ENCODE data around the gene RSF1. TPM values are rescaled to one million over a fixed set of nuclear protein-coding genes. Genes with fewer than 3 reads are reported as not detected.

Gene RSF1
- polyA plus RNA-seq, 1 donor (not counting 4 experiments of a cell fraction or from before 2014, with no cell fraction given) = 20.9 TPM

GRCh38 chr11:77799338-77799737 lies 21.2 kb downstream of the RSF1 start:
- no peaks in the 10 kb centered on the region for H4K20me1 ChIP-seq (ENCODE audit: control insufficient read depth, extremely low read depth, insufficient read depth, low read length)
- H3K27me3 ChIP-seq (ENCODE audit: control insufficient read depth, extremely low read depth, insufficient read depth, low read length) = no peaks in the 10 kb centered on the region
- no peak overlapping the region for H3K4me2 ChIP-seq (ENCODE audit: control insufficient read depth, extremely low read depth, insufficient read depth, low read depth, low read length)
- H3K4me3 ChIP-seq (ENCODE audit: control insufficient read depth in 2 of 3, extremely low read depth in 1 of 3, insufficient read depth in 2 of 3, low read depth in 1 of 3, low read length in 3 of 3) = no peak overlapping the region
- no peaks in the 10 kb centered on the region for H3K36me3 ChIP-seq (ENCODE audit: control insufficient read depth in 2 of 2, extremely low read depth in 1 of 2, insufficient read depth in 2 of 2, low read length in 2 of 2)
- H3K4me1 ChIP-seq (ENCODE audit: control insufficient read depth, extremely low read depth, insufficient read depth, low read length) = peaks cover 4% of the 10 kb centered on the region
- H2AFZ ChIP-seq (ENCODE audit: control insufficient read depth, low read length) = no peak overlapping the region
- no peak overlapping the region for H3K9ac ChIP-seq (ENCODE audit: control insufficient read depth, extremely low read depth, insufficient read depth, low read length)
- H3K9me3 ChIP-seq (ENCODE audit: control insufficient read depth, low read depth, low read length) = no peaks in the 10 kb centered on the region
- no peak overlapping the region for H3K27ac ChIP-seq (ENCODE audit: control insufficient read depth, insufficient read depth, low read length)
- no peak for DNase-seq (ENCODE audit: low read depth, low spot score)
- dilution Hi-C loops (cut with MboI; ENCODE audit: extremely low pct_ligation_motif_present, low sequenced_read_pairs) = no loop called here
- TF ChIP-seq CTCF (optimal IDR thresholded peaks at IDR 0.05 in 1 of 3, IDR thresholded peaks at IDR 0.05 in 1 of 3, conservative IDR thresholded peaks at IDR 0.05 in 1 of 3; ENCODE audit: extremely low read depth in 1 of 3, insufficient read depth in 2 of 3, low read length in 3 of 3) (no peak), EZH2 (IDR thresholded peaks at IDR 0.05; ENCODE audit: low read length) (no peak)
- H3K79me2 ChIP-seq (ENCODE audit: control insufficient read depth, insufficient read depth, low read length) = peaks cover 93% of the 10 kb centered on the region
- H3K9me1 ChIP-seq (ENCODE audit: control insufficient read depth, extremely low read depth, insufficient read depth, low read length) = no peaks in the 10 kb centered on the region
- no peak for FAIRE-seq

- Histone ChIP-seq H3K4me1 (ENCODE audit: control insufficient read depth, extremely low read depth, insufficient read depth, low read length) (no peaks in the 10 kb centered on the region), H3K4me3 (ENCODE audit: control insufficient read depth in 2 of 3, extremely low read depth in 1 of 3, insufficient read depth in 2 of 3, low read depth in 1 of 3, low read length in 3 of 3) (no peak overlapping the region), H3K79me2 (ENCODE audit: control insufficient read depth, insufficient read depth, low read length) (peaks cover 98% of the 10 kb centered on the region), H3K9me3 (ENCODE audit: control insufficient read depth, low read depth, low read length) (no peaks in the 10 kb centered on the region), H4K20me1 (ENCODE audit: control insufficient read depth, extremely low read depth, insufficient read depth, low read length) (no peaks in the 10 kb centered on the region), H2AFZ (ENCODE audit: control insufficient read depth, low read length) (no peak overlapping the region), H3K27ac (ENCODE audit: control insufficient read depth, insufficient read depth, low read length) (no peak overlapping the region), H3K36me3 (ENCODE audit: control insufficient read depth in 2 of 2, extremely low read depth in 1 of 2, insufficient read depth in 2 of 2, low read length in 2 of 2) (no peaks in the 10 kb centered on the region), H3K27me3 (ENCODE audit: control insufficient read depth, extremely low read depth, insufficient read depth, low read length) (no peaks in the 10 kb centered on the region), H3K9ac (ENCODE audit: control insufficient read depth, extremely low read depth, insufficient read depth, low read length) (no peak overlapping the region), H3K4me2 (ENCODE audit: control insufficient read depth, extremely low read depth, insufficient read depth, low read depth, low read length) (no peak overlapping the region), H3K9me1 (ENCODE audit: control insufficient read depth, extremely low read depth, insufficient read depth, low read length) (no peaks in the 10 kb centered on the region)
- DNase-seq (ENCODE audit: low read depth, low spot score) = no peak
- dilution Hi-C loops (cut with MboI; ENCODE audit: extremely low pct_ligation_motif_present, low sequenced_read_pairs) = no loop called here
- no peak for FAIRE-seq
- TF ChIP-seq EZH2 (IDR thresholded peaks at IDR 0.05; ENCODE audit: low read length) (no peak), CTCF (optimal IDR thresholded peaks at IDR 0.05 in 1 of 3, IDR thresholded peaks at IDR 0.05 in 1 of 3, conservative IDR thresholded peaks at IDR 0.05 in 1 of 3; ENCODE audit: extremely low read depth in 1 of 3, insufficient read depth in 2 of 3, low read length in 3 of 3) (no peak)
These were observed 26.6 kb downstream of the RSF1 start for GRCh38 chr11:77793972-77794371.
